ENCODE results near the gene MAT2B.
"Not testable (repeated sequence)": the region's sequence is repeated elsewhere in the genome, so short reads cannot be mapped to it uniquely, and the experiment has no call there.

MAT2B gene

GRCh38 chr5:163504079-163504931 is 1.1 kb upstream of the MAT2B start:
- DNase-seq = peak; percentile 36

DNA sequence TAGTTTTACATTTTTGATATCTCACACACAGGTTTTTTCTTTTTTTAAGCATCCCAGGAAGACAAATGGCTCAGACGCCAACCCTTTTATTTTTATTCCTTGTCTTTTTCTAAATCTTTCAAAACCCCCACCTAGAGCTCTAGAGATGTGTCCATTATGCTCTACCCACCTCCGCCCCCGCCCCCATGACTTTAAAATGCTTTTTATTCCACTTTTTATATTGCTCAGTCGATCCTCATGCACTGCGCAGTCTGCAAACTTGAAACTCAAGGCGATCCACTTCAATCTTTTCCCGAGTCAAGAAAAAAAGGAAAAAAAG is 411 bp upstream of the MAT2B start:
- no peak for DNase-seq

DNA sequence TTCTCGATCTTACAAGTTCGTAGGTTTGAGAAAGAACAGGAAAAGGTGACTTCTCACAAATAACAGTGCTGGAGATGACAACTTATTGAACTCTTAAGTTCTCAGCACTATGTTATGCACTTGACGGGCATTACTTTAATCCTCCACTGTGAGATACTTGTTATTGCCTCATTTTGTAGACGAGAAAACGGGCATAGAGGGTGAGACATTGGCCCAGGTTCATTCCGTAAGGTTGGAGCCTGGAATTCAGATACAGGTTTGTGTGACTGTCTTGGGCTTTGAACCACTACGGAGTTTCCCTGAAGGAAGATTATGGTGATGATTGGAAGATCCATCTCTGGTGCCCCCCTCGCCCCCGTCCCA is 657 bp downstream of the MAT2B start:
- DNase-seq = peak; percentile 5

DNA sequence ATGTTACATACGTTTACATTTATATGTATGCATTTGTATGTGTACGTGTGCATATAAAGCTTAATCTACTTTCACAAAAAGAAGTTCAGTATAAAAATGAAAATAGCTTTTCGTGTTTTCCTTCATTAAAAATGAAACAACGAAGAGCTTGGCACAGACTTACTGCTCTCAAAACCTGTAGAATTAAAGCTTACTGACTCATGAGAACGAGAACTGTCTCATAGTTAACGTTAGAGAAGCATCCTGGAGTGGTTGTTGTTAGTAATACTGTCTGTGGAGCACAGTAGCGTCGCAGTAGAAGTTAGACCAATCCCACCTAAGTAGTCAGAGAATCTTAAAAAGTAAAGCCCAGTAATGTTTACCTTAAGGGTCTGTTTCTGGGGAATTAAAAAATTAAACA is 1.3 kb downstream of the MAT2B start:
- DNase-seq = peak; percentile 18

- no peak for DNase-seq
These were observed 3.3 kb downstream of the MAT2B start for GRCh38 chr5:163508753-163509152.

DNA sequence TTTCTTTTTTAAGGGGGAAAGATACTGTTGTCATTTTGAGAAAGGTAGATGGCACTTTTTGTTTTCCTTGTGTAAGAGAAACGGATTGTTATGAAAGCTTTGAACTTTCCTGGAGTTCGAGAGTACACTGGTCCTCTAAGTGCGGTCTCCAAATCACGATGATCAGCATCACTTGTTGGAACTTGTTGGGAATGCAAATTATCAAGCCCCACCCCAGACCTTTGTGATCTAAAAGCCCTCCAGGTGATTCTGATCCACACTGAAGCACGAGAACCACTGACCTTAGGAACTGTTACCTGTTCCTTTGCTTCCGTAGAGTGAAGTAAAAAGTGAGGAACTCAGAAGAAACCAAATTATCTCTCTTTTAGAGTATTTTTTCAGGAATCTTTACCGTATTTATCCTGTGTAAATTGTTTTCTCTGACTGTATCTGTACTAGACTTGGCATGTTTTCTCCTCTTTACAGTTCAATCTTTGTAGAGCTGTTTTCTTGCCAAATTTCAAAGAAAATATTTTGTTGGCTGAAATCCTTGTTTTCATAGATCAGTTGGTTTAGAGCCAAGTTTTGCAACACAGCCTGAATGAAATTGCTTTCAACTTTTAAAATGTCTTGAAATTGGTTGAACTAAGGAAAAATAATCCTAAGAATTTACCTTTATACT is 4.0 kb downstream of the MAT2B start:
- no peak for DNase-seq

DNA sequence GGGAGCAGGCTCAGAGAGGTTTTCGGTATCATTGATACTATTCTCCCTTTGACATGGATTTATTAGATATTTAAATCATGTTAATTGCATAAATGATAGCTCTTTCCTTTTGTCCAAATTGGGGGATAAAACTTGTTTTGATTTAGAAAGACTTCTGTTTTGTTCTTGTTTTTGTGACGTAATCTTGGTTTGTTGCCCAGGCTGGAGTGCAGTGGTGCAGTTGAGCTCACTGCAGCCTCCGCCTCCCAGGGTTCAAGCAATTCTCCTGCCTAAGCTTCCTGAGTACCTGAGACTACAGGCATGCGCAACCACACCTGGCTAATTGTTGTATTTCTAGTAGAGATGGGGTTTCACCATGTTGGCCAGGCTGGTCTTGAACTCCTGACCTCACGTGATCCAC is 7.1 kb downstream of the MAT2B start:
- DNase-seq = no peak

DNA sequence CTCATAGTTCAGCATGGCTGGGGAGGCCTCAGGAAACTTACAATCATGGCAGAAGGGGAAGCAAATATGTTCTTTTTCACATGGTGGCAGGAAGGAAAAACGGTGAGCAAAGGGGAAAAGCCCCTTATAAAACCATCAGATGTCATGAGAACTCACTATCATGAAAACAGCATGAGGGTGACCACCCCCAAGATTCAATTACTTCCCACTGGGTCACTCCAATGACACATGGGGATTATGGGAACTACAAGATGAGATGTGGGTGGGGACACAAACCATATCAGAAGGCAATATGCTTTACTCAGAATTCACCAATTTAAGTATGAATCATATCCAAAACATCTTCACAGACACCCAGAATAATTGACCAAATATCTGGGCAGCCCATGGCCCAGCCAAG is 19.7 kb downstream of the MAT2B start:
- no peak for DNase-seq

DNA sequence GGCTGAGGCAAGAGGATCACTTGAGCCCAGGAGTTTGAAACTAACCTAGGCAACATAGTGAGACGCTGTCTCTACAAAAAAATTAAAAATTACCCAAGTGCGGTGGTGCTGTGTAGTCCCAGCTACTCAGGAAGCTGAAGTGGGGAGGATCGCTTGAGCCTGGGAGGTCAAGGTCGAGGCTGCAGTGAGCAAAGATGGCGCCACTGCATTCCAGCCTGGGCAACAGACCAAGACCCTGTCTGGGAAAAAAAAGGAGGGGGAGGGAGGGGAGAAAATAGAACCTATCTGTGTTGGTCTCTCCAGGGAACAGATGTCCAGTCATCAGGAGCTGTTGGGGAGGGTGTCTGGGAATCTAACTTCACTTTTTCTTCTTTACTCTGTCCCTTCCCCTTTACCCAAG is 24.3 kb downstream of the MAT2B start:
- no peak for DNase-seq

GRCh38 chr5:163531272-163531671 is 25.9 kb downstream of the MAT2B start:
- no peak for DNase-seq

DNA sequence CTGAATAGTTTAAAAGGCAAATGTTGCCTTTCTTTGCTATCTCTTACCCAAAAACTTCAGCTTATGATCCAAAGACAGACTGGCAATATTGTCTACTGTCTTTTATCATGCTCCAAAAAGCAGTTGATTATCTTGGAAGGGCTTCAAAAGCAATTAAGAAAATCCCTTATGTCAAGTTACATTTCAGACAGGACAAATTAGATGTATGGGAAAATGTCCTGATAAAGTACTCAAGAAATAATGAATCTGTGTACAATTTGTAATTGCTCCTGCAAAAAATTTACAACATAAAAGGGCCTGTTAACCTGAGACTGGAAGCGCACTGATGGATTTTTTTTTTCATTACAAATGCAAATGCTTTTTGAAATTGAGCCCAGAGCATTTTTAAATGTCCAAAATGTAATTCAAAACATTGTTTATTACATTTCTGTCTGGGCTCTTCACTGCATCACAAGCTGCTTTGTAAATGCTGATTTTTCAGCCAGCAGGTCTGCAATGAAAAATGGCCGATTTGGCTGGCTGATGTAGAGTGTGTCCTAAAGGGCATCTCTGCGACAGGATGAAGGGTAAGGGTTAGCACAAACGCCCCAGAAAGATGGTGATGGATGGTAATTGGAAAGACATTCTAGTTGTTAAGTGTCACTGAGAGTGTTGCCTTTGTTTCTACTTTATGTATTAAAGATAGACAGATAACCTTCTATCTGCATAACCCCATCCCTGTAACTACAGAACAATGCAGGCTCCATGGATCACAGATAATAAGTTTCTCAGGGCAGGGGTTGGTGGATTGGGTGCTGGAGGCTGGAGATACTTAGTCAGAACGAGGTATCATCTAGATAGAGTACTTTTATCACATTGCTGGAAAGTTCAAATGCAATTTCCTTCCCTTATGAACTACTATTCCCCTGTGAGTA is 27.0 kb downstream of the MAT2B start:
- DNase-seq = no peak

- DNase-seq = no peak
These were observed 27.8 kb downstream of the MAT2B start for GRCh38 chr5:163533223-163533622.

DNA sequence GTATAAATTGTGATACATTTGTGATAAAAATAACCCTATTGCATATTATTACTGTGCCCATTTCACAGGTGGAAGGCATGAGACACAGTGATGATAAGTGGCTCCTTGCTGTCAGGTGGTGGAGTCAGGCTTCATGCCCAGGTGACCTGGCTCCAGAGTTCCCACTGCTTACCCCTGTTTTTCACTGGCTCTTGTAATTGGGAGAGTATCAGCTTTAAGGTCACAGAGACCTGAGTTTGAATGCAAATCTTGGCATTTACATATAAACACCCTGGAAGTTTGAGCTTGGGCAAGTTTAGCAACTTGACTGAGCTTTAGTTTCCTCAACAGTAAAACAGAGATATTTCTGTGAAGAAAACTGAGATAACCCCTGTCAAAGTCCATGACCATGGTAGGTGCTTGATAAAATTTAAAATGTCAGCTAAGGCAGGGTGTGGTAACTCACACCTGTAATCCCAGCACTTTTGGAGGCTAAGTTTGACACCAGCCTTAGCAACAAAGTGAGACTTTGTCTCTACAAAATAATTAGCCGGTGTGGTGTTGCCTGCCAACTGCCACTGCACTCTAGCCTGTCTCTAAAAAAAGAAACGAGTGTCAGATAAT is 29.2 kb downstream of the MAT2B start:
- DNase-seq = no peak

- no peak for DNase-seq
These were observed 29.9 kb downstream of the MAT2B start for GRCh38 chr5:163535290-163535689.

DNA sequence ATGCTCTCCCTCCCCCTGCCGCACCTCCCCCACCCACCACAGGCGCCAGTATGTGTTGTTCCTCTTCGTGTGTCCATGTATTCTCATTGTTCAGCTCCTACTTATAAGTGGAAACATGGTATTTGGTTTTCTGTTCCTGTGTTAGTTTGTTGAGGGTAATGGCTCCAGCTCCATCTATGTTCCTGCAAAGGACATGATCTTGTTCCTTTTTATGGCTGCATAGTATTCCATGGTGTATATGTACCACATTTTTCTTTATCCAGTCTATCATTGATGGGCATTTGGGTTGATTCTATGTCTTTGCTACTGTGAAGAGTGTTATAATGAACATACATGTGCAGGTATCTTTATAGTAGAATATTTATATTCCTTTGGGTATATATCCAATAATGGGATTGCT is 31.0 kb downstream of the MAT2B start:
- DNase-seq = not testable (repeated sequence)

DNA sequence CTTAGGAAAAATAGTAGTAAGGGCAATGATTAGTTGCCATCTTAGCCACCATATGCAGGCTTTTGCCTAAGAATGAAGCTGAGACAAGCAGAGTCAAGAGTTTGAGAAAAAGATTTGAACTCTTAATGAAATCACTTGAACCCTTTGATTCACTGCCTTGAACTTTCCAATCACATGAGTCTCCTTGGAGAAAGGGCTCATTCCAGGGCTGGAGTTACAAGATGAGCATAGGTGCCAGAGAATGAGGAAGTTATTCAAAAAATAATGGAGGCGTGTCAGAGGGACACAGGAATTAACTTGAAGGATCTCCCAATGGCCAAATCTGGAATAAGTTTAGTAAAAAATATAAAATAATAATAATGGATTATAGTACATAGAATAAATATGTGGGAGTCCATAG is 35.3 kb downstream of the MAT2B start:
- no peak for DNase-seq

- no peak for DNase-seq
These were observed 37.4 kb downstream of the MAT2B start for GRCh38 chr5:163542771-163543170.

GRCh38 chr5:163544041-163544440 is 38.6 kb downstream of the MAT2B start:
- DNase-seq = no peak

- DNase-seq = no peak
These were observed 39.4 kb downstream of the MAT2B start for GRCh38 chr5:163544836-163545235.

- no peak for DNase-seq
These were observed 43.2 kb downstream of the MAT2B start for GRCh38 chr5:163548649-163549048.

DNA sequence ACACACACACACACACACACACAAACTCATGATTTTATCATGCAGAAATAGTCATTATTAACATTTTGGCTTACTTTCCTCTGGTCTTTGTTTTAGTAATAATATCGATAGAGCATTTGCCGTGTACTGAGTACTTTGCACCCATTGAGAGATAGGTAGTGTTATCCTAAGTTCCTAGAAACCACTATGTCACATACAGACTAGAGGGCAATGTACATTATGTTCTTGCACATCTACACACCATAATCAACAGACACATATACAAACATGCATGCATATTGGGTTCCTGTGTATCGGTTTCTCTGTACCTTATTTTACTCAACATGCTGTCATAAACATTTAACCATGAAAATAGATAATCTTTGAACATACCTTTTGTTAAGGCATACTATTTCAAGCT is 45.7 kb downstream of the MAT2B start:
- no peak for DNase-seq

DNA sequence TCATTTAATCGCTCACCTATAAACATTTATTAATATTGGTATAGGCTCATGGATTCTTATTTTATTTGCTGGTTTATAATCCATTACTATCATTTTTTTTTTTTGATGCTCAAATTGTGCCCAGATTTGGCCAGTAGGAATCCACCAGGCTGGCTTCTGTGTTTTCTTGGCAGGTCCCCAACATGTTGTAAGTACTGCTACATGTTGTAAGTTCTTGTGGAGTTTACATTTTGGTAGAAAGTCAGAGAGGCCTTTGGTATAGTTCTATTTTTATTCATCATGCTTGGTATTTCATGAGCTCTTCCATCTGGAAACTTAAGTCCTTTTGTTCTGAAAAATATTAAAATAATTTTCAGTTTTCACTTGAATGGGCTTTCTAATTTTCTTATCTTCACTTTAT is 47.1 kb downstream of the MAT2B start:
- no peak for DNase-seq

DNA sequence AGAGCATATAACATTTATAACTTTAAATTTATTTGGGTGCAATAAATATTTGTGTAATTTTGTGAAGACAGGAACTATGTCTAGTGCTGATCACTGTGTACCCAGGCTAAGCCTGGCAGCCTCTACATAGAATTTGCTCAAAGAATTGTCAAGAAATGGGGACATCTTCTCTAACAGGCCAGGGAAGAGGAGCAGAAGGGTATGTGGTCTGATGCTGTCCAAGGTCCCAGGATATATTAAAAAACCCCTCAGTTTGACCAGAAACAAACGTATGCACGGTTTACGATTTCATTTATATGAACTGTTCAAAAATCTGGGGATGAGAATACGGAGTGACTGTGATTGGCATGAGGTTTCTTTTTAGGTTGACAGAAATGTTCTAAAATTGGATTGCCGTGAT is 55.9 kb downstream of the MAT2B start:
- DNase-seq = no peak
